ENCODE data around the gene MAPK7. TPM values are rescaled to one million over a fixed set of nuclear protein-coding genes. Genes with fewer than 3 reads are reported as not detected.
A peak's percentile ranks its signal among the peaks of the same experiment; 100 is the strongest.

MAPK7 gene
- total and polyA plus RNA-seq, 9 of the 15 experiments (the other 6 are each of a cell fraction or from before 2014, with no cell fraction given) = 0.46 to 7.5 (median 2.5) TPM

- POLR2A ChIA-PET = interaction anchor here (2.2 kb wide), 1 partner anchor 14 kb away, joined by 11 read pairs; the partner anchor contains the start of gene B9D1
- TF ChIP-seq ZFX (CRISPR knock-in tag; IDR thresholded peaks at IDR 0.05) (no peak), SMAD2 (IDR thresholded peaks at IDR 0.05; ENCODE audit: low read depth, low read length) (no peak), BCLAF1 (IDR thresholded peaks at IDR 0.05; ENCODE audit: borderline replicate concordance in 1 of 2, control insufficient read depth in 1 of 2, low read depth in 2 of 2, low read length in 1 of 2) (no peak), CHD1 (IDR thresholded peaks at IDR 0.05; ENCODE audit: low read length) (peak; percentile 16), TCF7 (IDR thresholded peaks at IDR 0.05; ENCODE audit: borderline replicate concordance) (no peak), CREB3 (tag; conservative IDR thresholded peaks at IDR 0.05; ENCODE audit: low read depth) (0 out of 2 replicates have a peak, but pooled peaks have one; percentile 19)
- TF ChIP-seq, protein P1, sequence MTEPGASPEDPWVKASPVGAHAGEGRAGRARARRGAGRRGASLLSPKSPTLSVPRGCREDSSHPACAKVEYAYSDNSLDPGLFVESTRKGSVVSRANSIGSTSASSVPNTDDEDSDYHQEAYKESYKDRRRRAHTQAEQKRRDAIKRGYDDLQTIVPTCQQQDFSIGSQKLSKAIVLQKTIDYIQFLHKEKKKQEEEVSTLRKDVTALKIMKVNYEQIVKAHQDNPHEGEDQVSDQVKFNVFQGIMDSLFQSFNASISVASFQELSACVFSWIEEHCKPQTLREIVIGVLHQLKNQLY (CRISPR knock-in tag; conservative IDR thresholded peaks at IDR 0.05) = no peak
- TF ChIP-seq, protein P2, sequence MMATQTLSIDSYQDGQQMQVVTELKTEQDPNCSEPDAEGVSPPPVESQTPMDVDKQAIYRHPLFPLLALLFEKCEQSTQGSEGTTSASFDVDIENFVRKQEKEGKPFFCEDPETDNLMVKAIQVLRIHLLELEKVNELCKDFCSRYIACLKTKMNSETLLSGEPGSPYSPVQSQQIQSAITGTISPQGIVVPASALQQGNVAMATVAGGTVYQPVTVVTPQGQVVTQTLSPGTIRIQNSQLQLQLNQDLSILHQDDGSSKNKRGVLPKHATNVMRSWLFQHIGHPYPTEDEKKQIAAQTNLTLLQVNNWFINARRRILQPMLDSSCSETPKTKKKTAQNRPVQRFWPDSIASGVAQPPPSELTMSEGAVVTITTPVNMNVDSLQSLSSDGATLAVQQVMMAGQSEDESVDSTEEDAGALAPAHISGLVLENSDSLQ (IDR thresholded peaks at IDR 0.05) = peak; percentile 78
- TF ChIP-seq, protein P3, sequence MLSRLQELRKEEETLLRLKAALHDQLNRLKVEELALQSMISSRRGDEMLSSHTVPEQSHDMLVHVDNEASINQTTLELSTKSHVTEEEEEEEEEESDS (CRISPR knock-in tag; IDR thresholded peaks at IDR 0.05) = no peak
- TF ChIP-seq, protein P4, sequence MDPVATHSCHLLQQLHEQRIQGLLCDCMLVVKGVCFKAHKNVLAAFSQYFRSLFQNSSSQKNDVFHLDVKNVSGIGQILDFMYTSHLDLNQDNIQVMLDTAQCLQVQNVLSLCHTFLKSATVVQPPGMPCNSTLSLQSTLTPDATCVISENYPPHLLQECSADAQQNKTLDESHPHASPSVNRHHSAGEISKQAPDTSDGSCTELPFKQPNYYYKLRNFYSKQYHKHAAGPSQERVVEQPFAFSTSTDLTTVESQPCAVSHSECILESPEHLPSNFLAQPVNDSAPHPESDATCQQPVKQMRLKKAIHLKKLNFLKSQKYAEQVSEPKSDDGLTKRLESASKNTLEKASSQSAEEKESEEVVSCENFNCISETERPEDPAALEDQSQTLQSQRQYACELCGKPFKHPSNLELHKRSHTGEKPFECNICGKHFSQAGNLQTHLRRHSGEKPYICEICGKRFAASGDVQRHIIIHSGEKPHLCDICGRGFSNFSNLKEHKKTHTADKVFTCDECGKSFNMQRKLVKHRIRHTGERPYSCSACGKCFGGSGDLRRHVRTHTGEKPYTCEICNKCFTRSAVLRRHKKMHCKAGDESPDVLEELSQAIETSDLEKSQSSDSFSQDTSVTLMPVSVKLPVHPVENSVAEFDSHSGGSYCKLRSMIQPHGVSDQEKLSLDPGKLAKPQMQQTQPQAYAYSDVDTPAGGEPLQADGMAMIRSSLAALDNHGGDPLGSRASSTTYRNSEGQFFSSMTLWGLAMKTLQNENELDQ (CRISPR knock-in tag; IDR thresholded peaks at IDR 0.05; ENCODE audit: borderline replicate concordance) = no peak
Measured at GRCh38 chr17:19376811-19377210, 1.5 kb upstream of the MAPK7 start.

More at GRCh38 chr17:19376811-19377210, 1.5 kb upstream of the MAPK7 start:
- WGBS (ENCODE audit: insufficient coverage, low coverage, missing lambda C conversion rate) = 0% methylated on average over 2 of the region's 2 CpGs
- H2AFZ ChIP-seq (ENCODE audit: low read depth, low read length) = peak overlapping the region; percentile 98
- peak overlapping the region; percentile 65 for H3K4me3 ChIP-seq
- intact Hi-C loops (cut with micrococcal nuclease) (no loop called here), in situ Hi-C loops (cut with MboI) (no loop called here)
- peak overlapping the region; percentile 83; the same call in 2 of the 3 replicates for H3K27ac ChIP-seq (ENCODE audit: extremely low read depth, low read depth, low read length)
- no peaks in the 10 kb centered on the region; a peak in 1 of 5 replicates for H3K27me3 ChIP-seq (ENCODE audit: control insufficient read depth in 2 of 2, insufficient read depth in 2 of 2, low read length in 2 of 2)
- ATAC-seq (no peak), DNase-seq (ENCODE audit: extremely low read depth in 1 of 4, low spot score in 3 of 4) (peak in 1 of 4 experiments; percentile 37), FAIRE-seq (peak; percentile 74)
- H3K9me1 ChIP-seq (ENCODE audit: control insufficient read depth, insufficient read depth, low read length) = no peaks in the 10 kb centered on the region
- peak overlapping the region; percentile 87 for H3K4me2 ChIP-seq (ENCODE audit: insufficient read depth, low read length)
- no peaks in the 10 kb centered on the region for H4K20me1 ChIP-seq (replicated peaks; ENCODE audit: control insufficient read depth, insufficient read depth, low read length)
- peak overlapping the region in 1 of 2 experiments; percentile 83; a peak in 2 of 4 replicates for H3K9ac ChIP-seq (ENCODE audit: insufficient read depth in 1 of 2, low read depth in 2 of 2, low read length in 2 of 2)
- H3K4me1 ChIP-seq (replicated peaks in 1 of 2; ENCODE audit: control insufficient read depth in 2 of 2, insufficient read depth in 2 of 2, low read length in 2 of 2) = peaks cover 0 to 11% of the 10 kb centered on the region in 2 experiments; a peak in 3 of 5 replicates
- H3K36me3 ChIP-seq (ENCODE audit: control insufficient read depth, insufficient read depth, low read length) = peaks cover 21% of the 10 kb centered on the region; the same call in 1 of the 3 replicates
- CTCF ChIA-PET (ENCODE audit: low intra/inter-chr PET ratio) = no interaction called here
- BruUV-seq (replicated peaks) = no TSS peak
- peaks cover 9% of the 10 kb centered on the region; the same call in 2 of the 3 replicates for H3K79me2 ChIP-seq (ENCODE audit: control insufficient read depth, insufficient read depth, low read length)
- no peaks in the 10 kb centered on the region for H3K9me3 ChIP-seq (replicated peaks; ENCODE audit: control insufficient read depth, insufficient read depth, low read depth, low read length)

Measured in K562 (cell line).